GM19035 (cell line): ENCODE results near the gene MEAF6.
"Not testable (repeated sequence)": the region's sequence is repeated elsewhere in the genome, so short reads cannot be mapped to it uniquely, and the experiment has no call there.

ENCODE experiments used
- ATAC-seq: cut with Tn5 transposase; IDR thresholded peaks from one replicate; pipeline ENCODE4 v1.9.1; 2021; ENCODE audit not compliant: unreplicated experiment

Gene MEAF6

DNA sequence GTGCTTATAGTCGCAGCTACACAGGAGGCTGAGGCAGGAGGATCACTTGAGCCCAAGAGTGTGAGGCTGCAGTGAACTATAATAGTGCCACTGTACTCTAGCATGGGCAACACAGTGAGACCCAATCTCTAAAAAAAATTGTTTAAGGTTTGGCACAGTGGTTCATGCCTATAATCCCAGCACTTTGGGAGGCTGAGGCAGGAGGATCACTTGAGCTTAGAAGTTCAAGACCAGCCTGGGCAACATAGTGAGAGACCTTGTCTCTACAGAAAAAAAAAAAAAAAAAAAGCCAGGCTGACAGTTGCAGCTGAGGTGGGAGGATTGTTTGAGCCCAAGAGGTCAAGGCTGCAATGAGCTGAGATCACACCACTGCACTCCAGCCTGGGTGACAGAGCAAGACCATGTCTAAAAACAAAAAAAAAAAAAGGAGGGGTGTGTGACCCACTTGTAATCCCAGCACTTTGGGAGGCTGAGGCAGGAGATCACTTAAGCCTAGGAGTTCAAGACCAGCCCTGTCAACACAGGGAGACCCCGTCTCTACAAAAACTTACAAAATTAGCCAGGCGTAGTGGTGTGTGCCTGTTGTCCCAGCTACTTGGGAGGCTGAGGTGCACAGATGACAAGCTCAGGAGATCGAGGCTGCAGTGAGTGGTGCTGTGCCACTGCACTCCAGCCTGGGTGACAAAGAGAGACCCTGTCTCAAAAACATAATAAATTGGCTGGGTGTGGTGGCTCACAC, 18.0 kb upstream of the MEAF6 start:
- not testable (repeated sequence) for ATAC-seq

DNA sequence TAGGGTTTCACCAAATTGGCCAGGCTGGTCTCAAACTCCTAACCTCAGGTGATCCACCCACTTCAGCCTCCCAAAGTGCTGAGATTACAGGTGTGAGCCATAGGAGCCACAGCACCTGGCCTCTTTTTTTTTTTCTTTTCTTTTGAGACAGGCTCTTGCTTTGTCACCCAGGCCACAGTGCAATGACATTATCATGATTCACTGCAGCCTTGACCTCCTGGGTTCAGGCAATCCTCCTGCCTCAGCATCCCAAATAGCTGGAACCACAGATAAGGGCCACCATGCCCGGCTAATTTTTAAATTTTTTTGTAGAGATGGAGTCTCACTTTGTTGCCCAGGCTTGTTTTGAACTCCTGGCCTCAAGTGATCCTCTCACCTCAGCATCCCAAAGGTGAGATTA, 15.3 kb upstream of the MEAF6 start:
- not testable (repeated sequence) for ATAC-seq

DNA sequence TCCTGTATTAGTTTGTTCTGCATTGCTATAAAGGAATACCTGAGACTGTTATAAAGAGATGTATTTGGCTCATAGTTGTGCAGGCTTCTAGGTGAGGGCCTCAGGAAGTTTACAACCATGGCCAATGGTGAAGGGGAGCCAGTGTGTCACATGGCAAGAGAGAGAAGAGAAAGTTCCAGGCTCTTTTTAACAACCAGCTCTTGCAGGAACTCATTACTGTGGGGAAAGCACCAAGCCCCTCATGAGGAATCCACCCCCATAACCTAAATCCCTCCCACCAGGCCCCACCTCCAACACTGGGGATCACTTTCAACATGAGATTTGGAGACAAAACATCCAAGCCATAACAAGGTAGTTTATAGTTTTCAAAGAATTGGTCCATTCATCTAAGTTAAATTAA, 5.0 kb upstream of the MEAF6 start:
- no peak for ATAC-seq

DNA sequence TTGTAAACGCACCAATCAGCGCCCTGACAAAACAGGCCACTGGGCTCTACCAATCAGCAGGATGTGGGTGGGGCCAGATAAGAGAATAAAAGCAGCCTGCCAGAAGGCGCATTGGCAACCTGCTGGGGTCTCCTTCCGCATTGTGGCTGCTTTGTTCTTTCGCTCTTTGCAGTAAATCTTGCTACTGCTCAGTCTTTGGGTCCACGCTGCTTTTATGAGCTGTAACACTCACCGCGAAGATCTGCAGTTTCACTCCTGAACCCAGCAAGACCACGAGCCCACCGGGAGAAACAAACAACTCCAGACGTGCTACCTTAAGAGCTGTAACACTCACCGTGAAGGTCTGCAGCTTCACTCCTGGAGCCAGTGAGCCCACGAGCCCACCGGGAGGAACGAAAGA, 4.4 kb upstream of the MEAF6 start:
- not testable (repeated sequence) for ATAC-seq

DNA sequence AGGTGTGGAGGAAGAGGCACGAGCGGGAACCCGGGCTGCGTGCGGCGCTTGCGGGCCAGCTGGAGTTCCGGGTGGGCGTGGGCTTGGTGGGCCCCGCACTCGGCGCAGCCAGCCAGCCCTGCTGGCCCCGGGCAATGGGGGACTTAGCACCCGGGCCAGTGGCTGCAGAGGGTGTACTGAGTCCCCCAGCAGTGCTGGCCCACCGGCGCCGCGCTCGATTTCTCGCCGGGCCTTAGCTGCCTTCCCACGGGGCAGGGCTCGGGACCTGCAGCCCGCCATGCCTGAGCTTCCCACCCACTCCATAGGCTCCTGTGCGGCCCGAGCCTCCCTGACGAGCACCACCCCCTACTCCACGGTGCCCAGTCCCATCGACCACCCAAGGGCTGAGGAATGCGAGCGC, 3.7 kb upstream of the MEAF6 start:
- ATAC-seq: not testable (repeated sequence)

DNA sequence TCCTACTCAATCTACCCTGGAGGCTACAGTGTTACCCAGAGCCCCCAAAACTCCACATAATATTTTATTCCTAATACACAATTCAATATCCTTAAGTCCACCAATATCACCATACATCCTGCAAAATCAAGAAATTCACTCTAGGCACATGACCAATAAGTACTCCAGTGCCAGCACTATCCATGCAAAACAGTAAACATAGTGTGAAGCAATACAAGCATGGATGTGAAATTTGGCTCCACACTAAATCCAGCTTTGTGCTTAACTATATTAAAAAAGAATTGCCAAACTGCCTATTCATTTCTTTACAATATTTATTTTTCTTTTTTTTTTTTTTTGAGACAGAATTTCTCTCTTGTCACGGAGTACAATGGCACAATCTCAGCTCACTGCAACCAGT, 3.0 kb upstream of the MEAF6 start:
- no peak for ATAC-seq

DNA sequence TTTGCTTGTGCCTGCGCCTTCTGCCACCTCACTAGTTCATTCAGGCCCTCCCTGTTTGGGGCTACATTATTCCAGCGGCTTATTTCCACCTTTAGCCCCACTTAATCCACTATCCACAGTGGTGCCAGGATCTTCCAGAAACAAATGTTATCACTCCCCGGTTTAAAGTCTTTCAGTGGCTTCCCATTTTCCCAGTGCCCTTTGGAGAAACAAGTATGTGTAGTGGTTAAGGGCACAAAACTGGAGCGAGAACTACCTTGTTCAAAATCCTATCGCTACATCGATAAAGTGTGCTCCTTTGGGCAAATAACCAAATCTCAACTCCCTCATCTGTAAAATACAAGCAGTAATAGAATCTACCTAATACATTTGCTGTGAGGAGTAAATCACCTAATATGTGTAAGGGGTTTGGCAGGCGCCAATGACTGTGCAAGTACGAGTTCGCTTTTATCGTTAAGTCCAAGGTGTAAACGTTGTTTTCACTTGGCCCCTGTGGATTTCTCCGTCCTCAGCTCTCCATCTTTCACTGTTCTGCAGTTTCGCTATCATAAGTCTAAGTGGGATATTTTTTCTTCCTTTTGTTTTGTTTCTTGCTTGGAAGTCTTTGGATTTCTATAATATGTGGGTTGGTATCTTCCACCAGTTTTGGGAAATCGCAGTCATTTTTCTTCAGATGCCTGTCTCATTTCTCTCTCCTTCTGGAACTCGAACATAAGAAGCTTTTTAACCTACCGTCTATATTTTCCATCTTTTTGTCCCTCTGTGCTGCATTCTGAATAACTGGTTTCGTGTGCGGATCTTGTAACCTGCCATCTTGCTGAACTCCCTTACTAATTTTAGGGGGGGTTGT, 844 bp upstream of the MEAF6 start:
- ATAC-seq: no peak

DNA sequence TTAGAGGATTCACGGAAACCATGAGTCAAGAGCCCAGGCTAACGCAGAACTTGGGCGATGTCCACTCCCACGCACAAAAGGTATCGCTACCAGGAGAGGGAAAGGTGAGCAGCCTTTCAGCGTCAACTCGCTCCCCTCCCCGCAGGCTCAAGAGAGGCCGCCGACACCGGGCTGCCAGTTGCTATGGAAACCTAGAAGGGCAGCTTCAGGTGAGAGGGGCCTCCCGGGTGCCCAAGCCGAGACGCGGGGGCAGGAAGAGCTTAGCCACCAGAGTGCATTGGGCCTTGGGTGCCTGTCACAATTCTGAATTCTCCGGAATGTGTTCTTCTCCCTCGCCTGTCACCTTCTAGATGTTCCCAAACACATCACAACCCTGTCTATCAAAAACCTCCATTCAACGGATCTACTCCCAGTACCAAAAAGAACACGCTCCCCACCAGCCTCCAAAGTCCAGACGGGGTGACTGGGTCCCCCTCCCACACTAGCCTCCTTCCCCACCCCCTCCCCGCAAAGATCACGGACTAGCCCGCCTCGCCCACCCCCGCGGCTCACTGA, 694 bp downstream of the MEAF6 start:
- ATAC-seq: peak; percentile 33

DNA sequence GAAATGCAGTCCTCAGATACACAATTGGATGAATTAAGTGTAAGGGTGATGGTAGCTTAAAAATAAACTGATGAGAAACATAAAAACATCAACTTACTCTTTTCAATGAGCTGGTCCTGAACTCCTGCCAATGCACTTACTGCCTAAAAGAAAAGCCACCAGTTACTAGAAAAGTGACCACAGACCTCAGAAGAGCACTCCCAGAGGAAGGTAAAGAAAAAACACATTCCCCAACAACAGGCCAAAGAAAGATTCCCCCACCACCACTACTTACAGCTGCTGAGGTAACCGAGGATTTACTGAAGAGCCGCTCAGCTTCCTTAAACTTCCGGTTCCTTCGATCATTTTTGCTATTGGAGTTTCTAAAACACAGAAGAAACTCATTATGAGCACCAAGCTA, 5.4 kb downstream of the MEAF6 start:
- no peak for ATAC-seq

DNA sequence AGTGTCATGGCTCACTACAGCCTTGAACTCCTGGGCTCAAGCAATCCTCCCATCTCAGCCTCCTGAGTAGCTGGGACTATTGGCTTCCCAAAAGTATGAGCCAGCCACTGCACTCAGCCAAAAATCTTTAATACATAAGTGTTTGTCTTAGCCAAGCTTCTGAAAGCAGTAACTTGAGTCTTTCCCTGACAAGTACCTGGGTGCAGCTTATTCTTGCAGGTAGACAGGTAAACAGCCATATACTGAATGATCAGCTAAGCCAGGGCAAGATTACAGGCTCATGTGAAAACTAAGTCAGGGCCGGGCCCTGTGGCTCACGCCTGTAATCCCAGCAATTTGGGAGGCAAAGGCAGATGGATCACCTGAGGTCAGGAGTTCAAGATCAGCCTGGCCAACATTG, 7.8 kb downstream of the MEAF6 start:
- no peak for ATAC-seq

DNA sequence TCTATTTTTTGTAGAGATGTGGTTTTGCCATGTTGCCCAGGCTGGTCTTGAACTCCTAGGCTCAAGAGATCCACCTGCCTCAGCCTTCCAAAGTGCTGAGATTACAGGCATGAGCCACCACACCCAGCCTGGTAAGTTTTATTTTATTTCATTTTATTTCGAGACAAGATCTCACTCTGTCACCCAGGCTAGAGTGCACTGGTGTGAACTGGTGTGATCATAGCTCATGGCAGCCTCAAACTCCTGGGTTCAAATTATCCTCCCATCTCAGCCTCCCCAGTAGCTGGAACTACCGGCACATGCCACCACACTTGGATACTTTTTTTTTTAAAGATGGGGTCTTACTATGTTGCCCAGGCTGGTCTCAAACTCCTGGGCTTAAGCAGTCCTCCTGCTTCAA, 11.8 kb downstream of the MEAF6 start:
- not testable (repeated sequence) for ATAC-seq

DNA sequence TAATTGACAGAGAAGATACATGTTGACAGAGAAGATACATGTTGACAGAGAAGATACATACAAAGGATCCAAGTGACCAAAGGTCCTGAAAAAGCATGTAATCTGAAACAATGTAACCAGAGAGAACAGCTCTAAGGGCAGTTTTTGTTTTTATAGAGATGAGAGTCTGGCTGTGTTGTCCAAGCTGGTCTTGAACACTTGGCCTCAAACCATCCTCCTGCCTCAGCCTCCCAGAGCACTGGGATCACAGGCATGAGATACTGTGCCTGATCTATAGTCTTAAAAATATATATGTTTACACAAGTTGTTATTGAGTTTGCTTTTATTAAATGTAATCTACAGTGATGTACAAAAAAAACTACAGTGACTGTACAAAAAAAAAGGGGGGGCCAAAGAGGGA, 12.5 kb downstream of the MEAF6 start:
- ATAC-seq: no peak

DNA sequence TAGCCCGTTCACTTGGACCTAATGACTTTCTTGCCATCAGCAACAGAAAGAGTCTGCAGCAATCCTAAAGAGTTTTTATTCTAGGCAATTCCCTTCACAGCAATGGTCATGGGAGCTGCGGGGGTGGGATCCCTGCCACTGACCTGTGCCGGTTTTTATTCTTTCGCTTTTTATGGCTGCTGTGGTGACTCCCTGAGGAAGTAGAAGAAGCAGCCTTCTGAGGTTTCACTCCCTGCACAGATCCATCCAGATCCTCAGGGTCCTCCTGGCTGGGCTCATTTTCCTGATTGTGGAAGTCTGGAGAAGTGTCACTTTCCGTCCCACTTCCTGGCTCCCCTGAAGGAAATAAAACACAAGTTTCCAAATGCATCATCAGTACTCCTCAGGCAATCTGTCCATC, 12.9 kb downstream of the MEAF6 start:
- ATAC-seq: no peak

DNA sequence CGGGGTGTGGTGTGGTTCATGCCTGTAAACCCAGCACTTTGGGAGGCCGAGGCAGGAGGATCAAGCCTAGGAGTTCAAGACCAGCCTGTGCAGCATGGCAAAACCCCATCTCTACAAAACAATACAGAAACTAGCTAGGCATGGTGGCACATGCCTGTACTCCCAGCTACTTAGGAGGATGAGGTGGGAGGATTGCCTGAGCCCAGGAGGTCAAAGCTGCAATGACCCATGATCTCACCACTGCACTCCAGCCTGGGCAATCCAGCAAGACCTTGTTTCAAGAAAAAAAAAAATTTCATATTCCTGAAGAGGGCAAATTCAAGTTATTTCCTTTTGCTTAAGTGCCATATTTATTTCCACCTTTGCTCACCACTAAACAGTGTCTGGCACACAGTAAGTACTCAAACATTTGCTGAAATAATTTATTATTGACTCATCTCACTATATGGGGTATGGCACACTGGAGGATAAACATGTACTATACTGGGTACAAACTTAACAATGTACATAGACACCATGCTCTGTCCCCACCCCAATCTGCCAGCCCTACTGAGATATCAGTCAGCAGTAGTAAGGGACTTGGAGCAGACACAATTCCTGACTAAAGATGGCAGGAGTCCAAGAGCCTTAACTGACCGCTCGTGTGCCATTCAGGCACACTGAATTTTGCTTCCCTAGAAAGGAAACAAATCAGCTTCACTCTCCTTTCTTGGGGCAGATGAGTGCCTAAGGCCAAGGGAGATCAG, 15.5 kb downstream of the MEAF6 start:
- no peak for ATAC-seq

DNA sequence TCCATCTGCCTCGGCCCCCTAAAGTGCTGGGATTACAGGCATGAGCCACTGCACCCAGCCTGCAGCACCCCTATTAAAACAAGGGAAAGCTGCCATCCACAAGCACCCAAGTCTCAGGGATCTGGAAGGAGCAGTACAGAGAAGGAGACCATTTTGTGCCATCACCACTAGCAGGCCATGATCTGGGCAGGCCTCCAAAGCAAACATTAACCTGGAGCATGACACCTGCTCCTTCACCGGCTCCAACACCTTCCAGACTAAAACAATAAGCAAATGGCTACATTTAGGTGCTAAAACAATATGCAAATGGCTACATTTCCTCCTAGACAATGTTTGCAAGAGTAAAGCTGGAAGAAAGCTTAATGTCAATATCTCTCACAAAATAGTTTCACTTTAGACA, 16.7 kb downstream of the MEAF6 start:
- no peak for ATAC-seq

DNA sequence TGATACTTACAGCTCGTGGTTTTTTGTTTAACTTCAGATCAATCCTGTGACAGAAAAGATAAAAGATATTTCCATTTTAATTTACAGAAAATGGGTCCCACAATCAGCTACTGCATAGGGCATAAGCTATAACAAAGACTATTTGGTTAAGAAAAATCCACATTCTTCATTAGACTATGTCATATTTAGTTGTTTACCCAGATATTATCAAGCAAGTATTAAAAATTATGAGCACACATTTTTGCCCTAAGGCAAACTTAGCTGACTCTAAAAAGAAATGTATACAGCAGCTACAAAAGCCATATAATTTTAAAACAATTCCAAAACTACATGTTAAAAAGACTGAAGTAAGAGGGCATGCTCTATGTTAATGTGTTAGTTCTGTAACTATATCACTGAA, 18.7 kb downstream of the MEAF6 start:
- no peak for ATAC-seq

DNA sequence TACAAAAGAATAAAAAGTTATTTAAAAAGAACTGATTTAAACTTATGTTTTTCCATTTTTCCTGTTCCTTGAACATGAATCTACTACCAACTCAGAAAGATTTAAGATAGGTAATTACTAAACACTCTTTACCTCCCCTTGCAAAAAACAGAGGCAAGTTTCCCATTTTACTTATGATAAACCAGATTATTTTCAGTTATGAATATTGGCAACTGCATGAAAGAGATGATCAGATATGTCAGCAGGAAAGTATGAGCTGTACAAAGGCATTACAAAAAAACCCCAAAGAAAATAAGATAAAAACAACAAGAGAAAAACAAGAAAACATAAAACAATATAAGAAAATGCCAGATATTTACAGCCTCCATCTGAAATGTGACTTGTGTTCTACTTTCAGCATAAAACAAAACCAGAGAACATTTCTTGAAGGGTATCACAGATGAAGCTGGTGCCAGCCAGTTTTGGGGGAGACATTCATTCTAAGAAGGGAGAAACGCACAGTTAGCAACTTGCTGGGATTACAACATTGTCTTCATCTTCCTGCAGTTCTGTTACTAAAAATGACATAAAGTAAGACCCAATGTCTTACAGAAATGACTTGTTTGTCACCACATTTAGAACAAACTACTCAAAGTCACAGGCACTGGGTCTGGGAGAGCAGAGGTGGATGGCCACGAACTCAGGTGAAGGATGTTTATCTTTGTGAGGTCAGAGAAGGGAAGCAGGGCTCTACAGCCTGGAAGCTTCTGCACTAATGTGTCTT, 21.0 kb downstream of the MEAF6 start:
- ATAC-seq: no peak

DNA sequence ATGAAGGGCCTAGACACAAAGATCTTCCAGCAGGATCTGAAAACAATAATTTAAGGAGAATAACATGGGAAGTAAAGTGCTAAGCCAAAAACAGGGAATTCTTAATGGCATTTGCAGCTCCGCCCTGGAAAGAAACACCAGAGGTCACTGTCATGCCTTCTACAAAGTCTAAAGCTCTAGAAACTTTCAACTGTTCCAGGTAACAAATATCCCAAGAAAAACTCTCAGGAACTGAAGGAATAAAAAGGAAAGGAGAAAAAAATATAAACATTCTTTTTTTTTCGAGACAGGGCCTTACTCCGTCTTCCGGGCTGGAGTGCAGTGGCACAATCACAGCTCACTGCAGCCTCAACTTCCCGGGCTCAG, 27.0 kb downstream of the MEAF6 start:
- no peak for ATAC-seq

DNA sequence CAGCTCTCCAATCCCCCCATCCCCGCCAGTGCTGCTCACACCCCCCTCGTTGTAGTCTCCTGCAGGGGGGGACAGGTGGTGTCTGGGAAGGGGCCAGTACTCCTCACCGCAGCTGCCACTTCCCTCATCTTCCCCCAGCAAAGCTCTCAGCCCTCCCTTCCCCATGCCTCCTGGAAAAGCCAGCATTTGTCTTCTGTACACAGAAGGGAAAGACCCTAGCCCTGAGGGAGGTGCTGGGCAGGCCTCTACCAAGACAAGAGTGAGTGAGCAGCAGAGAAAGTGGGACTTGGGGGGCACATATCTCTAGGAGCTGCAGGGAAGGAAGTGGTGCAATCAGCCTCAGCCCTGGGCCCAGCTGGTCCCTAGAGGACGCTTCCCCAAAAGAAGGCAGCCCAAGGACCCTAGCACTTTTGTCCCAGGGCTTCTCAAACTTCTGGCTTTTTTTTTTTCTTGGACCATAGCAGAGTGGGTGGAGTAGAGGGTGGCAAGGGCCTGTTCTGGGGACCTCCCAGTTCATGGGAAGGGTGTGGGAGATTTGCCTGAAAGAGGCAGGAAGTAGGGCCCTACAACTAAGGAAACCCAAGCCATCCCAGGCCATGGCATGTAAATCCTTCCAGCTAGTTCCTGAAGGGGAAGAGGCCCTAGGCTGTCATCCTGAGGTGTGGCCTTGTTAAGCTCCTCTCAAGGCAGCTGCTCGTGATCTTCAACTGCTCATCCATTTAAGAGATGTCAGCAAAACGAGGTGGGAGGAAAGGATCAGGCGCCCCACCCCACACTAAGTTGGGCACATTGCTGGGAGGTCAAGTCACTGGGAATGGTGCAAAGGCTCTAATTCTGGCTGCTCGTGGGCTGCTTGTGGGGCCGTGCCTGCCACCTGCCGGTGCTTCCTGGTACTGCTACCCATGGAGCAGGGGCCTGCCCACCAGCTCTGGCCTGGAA, 27.6 kb downstream of the MEAF6 start:
- ATAC-seq: no peak
